CD4-positive, alpha-beta T cell (primary cell): Measurements from ENCODE around the gene FOLR2. TPM values are rescaled to one million over a fixed set of nuclear protein-coding genes. Genes with fewer than 3 reads are reported as not detected.

ENCODE experiments used
- ATAC-seq: fragments of 200-7000 bp; cut with Tn5 transposase; one replicate; pipeline ENCODE4 v1.10.0; 2022; ENCODE audit warnings: mild to moderate bottlenecking; ENCODE audit not compliant: poor library complexity
- CTCF ChIA-PET: fragments of 350-600 bp; sonication (Branson Sonifier 250); formaldehyde crosslinking; loops from one replicate; lab custom pipeline; 2021; ENCODE audit warnings: antibody characterized with exemption, inconsistent platforms; lab: Charles Lee
- POLR2A ChIA-PET: fragments of 350-600 bp; sonication (Branson Sonifier 250); formaldehyde crosslinking; loops from one replicate; lab custom pipeline; 2021; ENCODE audit warnings: antibody characterized with exemption, inconsistent platforms; lab: Charles Lee
- DNase-seq, 14 experiments: peaks; one replicate each; pipeline ENCODE4 v3.0.0-alpha.2; 2013 to 2020; ENCODE audit warnings: mixed read lengths in 2 of 14
- H3K27ac ChIP-seq, 2 donors: one replicate each; pipeline versions ENCODE4 v1.5.1 to v1.7.0; 2013; ENCODE audit warnings: low read length in 2 of 2, low read depth in 1 of 2, mild to moderate bottlenecking in 1 of 2
- H3K27me3 ChIP-seq, 2 experiments: 1 replicate in 1 of 2; 2 replicates in 1 of 2; pipeline versions ENCODE4 v1.6.1 to v1.7.0; 2013; ENCODE audit warnings: low read length in 2 of 2, control low read depth in 1 of 2, mild to moderate bottlenecking in 1 of 2, moderate library complexity in 1 of 2; ENCODE audit not compliant: insufficient read depth in 2 of 2, control insufficient read depth in 1 of 2
- H3K36me3 ChIP-seq: one replicate; pipeline ENCODE4 v1.6.1; 2013; ENCODE audit warnings: low read length, control low read depth; ENCODE audit not compliant: insufficient read depth
- H3K4me1 ChIP-seq: one replicate; pipeline ENCODE4 v1.6.1; 2013; ENCODE audit warnings: low read length, control low read depth; ENCODE audit not compliant: insufficient read depth
- H3K4me3 ChIP-seq: one replicate; pipeline ENCODE4 v1.5.1; 2013; ENCODE audit warnings: mild to moderate bottlenecking, low read length, moderate library complexity
- H3K9me3 ChIP-seq, 2 experiments: 1 replicate in 1 of 2; 2 replicates in 1 of 2; pipeline versions ENCODE4 v1.6.1 to v1.7.0; 2013; ENCODE audit warnings: low read length in 2 of 2, mild to moderate bottlenecking in 2 of 2, control low read depth in 1 of 2, moderate library complexity in 1 of 2; ENCODE audit not compliant: control insufficient read depth in 1 of 2, insufficient read depth in 1 of 2
- H3K27ac Mint-ChIP-seq: one replicate; pipeline ENCODE4 v1.8.0; 2020; ENCODE audit warnings: mixed read lengths
- H3K27me3 Mint-ChIP-seq: one replicate; pipeline ENCODE4 v1.8.0; 2021; ENCODE audit warnings: mixed read lengths
- H3K36me3 Mint-ChIP-seq: one replicate; pipeline ENCODE4 v1.8.0; 2021; ENCODE audit warnings: low read depth, mixed read lengths
- H3K4me1 Mint-ChIP-seq: one replicate; pipeline ENCODE4 v1.8.0; 2021; ENCODE audit warnings: low read depth, mixed read lengths
- H3K4me3 Mint-ChIP-seq: one replicate; pipeline ENCODE4 v1.8.0; 2020; ENCODE audit warnings: mild to moderate bottlenecking, mixed read lengths
- H3K9me3 Mint-ChIP-seq: one replicate; pipeline ENCODE4 v1.8.0; 2020; ENCODE audit warnings: mixed read lengths
- CTCF ChIP-seq: fragments of 200-600 bp; IDR thresholded peaks from one replicate; pipeline ENCODE4 v1.8.0; 2022; ENCODE audit warnings: antibody characterized with exemption, mild to moderate bottlenecking
- intact Hi-C, 2 experiments: fragments of 100-400 bp; cut with DNase I in 1 of 2; cut with micrococcal nuclease in 1 of 2; formaldehyde crosslinking; loops; one replicate each; pipeline versions ENCODE4 v1.15.1 to v1.9.0; 2023 to 2025; cut with DNase I, micrococcal nuclease
- total RNA-seq, 174 experiments: library from RNA in 2 of 174; stranded (reverse) in 2 of 174; gene quantifications; one replicate each; pipeline ENCODE4 v1.2.3 and lab custom pipeline; 2021 to 2026

Gene FOLR2
- total RNA-seq, 2 experiments from 2014 or later = not detected

GRCh38 chr11:72253392-72253791 lies 36.8 kb downstream of the FOLR2 start:
- Histone ChIP-seq H3K27me3 (peaks cover 5 to 10% of the 10 kb centered on the region in 2 experiments), H3K4me3 (no peak overlapping the region), H3K9me3 (peaks cover 0 to 3% of the 10 kb centered on the region in 2 experiments), H3K36me3 (no peaks in the 10 kb centered on the region), H3K27ac (no peak overlapping the region), H3K4me1 (no peaks in the 10 kb centered on the region)
- Mint-ChIP-seq H3K27me3 (peaks cover 36% of the 10 kb centered on the region), H3K27ac (no peak overlapping the region), H3K4me1 (no peaks in the 10 kb centered on the region), H3K36me3 (no peaks in the 10 kb centered on the region), H3K4me3 (no peak overlapping the region), H3K9me3 (no peaks in the 10 kb centered on the region)
- ATAC-seq (no peak), DNase-seq (no peak)
- intact Hi-C loops = no loop called here
- ChIA-PET POLR2A (interaction anchor here (0.7 kb wide), 1 partner anchor 13 kb away, joined by 3 read pairs; no protein-coding TSS in a partner anchor), CTCF (no interaction called here)
- TF ChIP-seq CTCF = no peak

- ChIA-PET POLR2A (no interaction called here), CTCF (no interaction called here)
- ATAC-seq = no peak
- no peak for TF ChIP-seq CTCF
- Mint-ChIP-seq H3K4me1 (no peaks in the 10 kb centered on the region), H3K4me3 (no peak overlapping the region), H3K27ac (no peak overlapping the region), H3K9me3 (no peaks in the 10 kb centered on the region), H3K27me3 (peaks cover 33% of the 10 kb centered on the region), H3K36me3 (no peaks in the 10 kb centered on the region)
- intact Hi-C loops = no loop called here
- H3K9me3 ChIP-seq = peaks cover 0 to 3% of the 10 kb centered on the region in 2 experiments
- H3K36me3 ChIP-seq = no peaks in the 10 kb centered on the region
- H3K27me3 ChIP-seq = peaks cover 4 to 5% of the 10 kb centered on the region in 2 experiments
- no peak overlapping the region for H3K4me3 ChIP-seq
- H3K4me1 ChIP-seq = no peaks in the 10 kb centered on the region
- H3K27ac ChIP-seq = no peak overlapping the region
- DNase-seq = no peak
Measured at GRCh38 chr11:72254299-72254993, 37.9 kb downstream of the FOLR2 start.

- no peaks in the 10 kb centered on the region for H3K36me3 Mint-ChIP-seq
- Histone ChIP-seq H3K36me3 (no peaks in the 10 kb centered on the region), H3K9me3 (no peaks in the 10 kb centered on the region), H3K4me1 (no peaks in the 10 kb centered on the region), H3K27me3 (peaks cover 0 to 2% of the 10 kb centered on the region in 2 experiments), H3K4me3 (no peak overlapping the region), H3K27ac (no peak overlapping the region)
- ChIA-PET CTCF (no interaction called here), POLR2A (no interaction called here)
- no peak overlapping the region for H3K4me3 Mint-ChIP-seq
- ATAC-seq (no peak), DNase-seq (no peak)
- H3K9me3 Mint-ChIP-seq = no peaks in the 10 kb centered on the region
- TF ChIP-seq CTCF = no peak
- H3K27ac Mint-ChIP-seq = no peak overlapping the region
- peaks cover 18% of the 10 kb centered on the region for H3K27me3 Mint-ChIP-seq
- intact Hi-C loops = no loop called here
- H3K4me1 Mint-ChIP-seq = no peaks in the 10 kb centered on the region
Measured at GRCh38 chr11:72257570-72257969, 41.0 kb downstream of the FOLR2 start.
